Calu3 (cell line): Measurements from ENCODE around the gene CCDC159. TPM values are rescaled to one million over a fixed set of nuclear protein-coding genes. Genes with fewer than 3 reads are reported as not detected.

Experiments
- BruUV-seq: library from RNA; stranded (reverse); fragments of 400-500 nt; replicated peaks from 2 replicates; lab custom pipeline; 2021; lab: Mats Ljungman, UMichigan
- CTCF ChIA-PET: fragments of 300-600 bp; sonication (Branson Sonifier 250); formaldehyde crosslinking; loops from one replicate; lab custom pipeline; 2022; ENCODE audit warnings: antibody characterized with exemption; lab: Charles Lee
- DNase-seq: peaks from one replicate; pipeline ENCODE4 v3.0.0; 2022
- H3K27ac Mint-ChIP-seq: one replicate; pipeline ENCODE4 v1.8.0; 2022; ENCODE audit warnings: mixed read lengths; ENCODE audit not compliant: unreplicated experiment
- H3K27me3 Mint-ChIP-seq: one replicate; pipeline ENCODE4 v1.8.0; 2022; ENCODE audit warnings: mixed read lengths; ENCODE audit not compliant: unreplicated experiment
- H3K36me3 Mint-ChIP-seq: one replicate; pipeline ENCODE4 v1.8.0; 2022; ENCODE audit warnings: mild to moderate bottlenecking, moderate library complexity, mixed read lengths; ENCODE audit not compliant: insufficient read depth, unreplicated experiment
- H3K4me1 Mint-ChIP-seq: one replicate; pipeline ENCODE4 v1.8.0; 2022; ENCODE audit warnings: mild to moderate bottlenecking, low read depth, mixed read lengths; ENCODE audit not compliant: unreplicated experiment
- H3K4me3 Mint-ChIP-seq: one replicate; pipeline ENCODE4 v1.8.0; 2022; ENCODE audit warnings: mild to moderate bottlenecking, low read depth, moderate library complexity, mixed read lengths; ENCODE audit not compliant: unreplicated experiment
- H3K9me3 Mint-ChIP-seq: one replicate; pipeline ENCODE4 v1.8.0; 2022; ENCODE audit warnings: low read depth, mixed read lengths; ENCODE audit not compliant: unreplicated experiment
- intact Hi-C: fragments of 100-400 bp; cut with micrococcal nuclease; formaldehyde crosslinking; loops from one replicate; pipeline ENCODE4 v1.10.0; 2022; ENCODE audit not compliant: unreplicated experiment
- total RNA-seq: library from RNA; stranded (reverse); gene quantifications from 2 replicates; pipeline ENCODE4 v1.2.3, GENCODE V29; 2022
- TF ChIP-seq, protein P1 (sequence below): fragments of 200-600 bp; IDR thresholded peaks from one replicate; pipeline ENCODE4 v1.8.0; 2022; ENCODE audit warnings: antibody characterized with exemption; ENCODE audit not compliant: unreplicated experiment

CCDC159 gene
- total RNA-seq, 1 experiment from 2014 or later = 11.8 TPM

DNA sequence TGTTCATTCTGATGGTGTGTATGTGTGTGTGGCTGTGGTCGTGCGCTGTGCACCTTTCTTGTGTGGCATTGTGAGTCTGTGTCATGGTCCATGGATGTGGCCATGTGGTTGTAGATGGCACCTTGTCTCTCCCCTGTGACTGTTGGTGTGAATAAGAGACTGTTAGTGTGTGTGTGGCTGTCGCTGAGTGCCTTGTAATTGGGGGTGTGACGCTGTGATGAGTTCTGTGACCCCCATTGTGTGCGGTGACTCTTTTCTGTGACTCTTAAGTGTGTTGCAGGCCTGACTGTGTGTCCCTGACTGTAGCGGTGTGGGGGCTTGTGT, 9.7 kb downstream of the CCDC159 start:
- peaks cover 23% of the 10 kb centered on the region for H3K36me3 Mint-ChIP-seq
- peaks cover 37% of the 10 kb centered on the region for H3K27me3 Mint-ChIP-seq
- no peaks in the 10 kb centered on the region for H3K9me3 Mint-ChIP-seq
- CTCF ChIA-PET = interaction anchor here (0.6 kb wide), 1 partner anchor 10 kb away, joined by 3 read pairs; no protein-coding TSS in a partner anchor
- peak overlapping the region; percentile 62 for H3K4me3 Mint-ChIP-seq
- H3K4me1 Mint-ChIP-seq = peaks cover 8% of the 10 kb centered on the region
- BruUV-seq = no TSS peak
- intact Hi-C loops = no loop called here
- TF ChIP-seq, protein P1, sequence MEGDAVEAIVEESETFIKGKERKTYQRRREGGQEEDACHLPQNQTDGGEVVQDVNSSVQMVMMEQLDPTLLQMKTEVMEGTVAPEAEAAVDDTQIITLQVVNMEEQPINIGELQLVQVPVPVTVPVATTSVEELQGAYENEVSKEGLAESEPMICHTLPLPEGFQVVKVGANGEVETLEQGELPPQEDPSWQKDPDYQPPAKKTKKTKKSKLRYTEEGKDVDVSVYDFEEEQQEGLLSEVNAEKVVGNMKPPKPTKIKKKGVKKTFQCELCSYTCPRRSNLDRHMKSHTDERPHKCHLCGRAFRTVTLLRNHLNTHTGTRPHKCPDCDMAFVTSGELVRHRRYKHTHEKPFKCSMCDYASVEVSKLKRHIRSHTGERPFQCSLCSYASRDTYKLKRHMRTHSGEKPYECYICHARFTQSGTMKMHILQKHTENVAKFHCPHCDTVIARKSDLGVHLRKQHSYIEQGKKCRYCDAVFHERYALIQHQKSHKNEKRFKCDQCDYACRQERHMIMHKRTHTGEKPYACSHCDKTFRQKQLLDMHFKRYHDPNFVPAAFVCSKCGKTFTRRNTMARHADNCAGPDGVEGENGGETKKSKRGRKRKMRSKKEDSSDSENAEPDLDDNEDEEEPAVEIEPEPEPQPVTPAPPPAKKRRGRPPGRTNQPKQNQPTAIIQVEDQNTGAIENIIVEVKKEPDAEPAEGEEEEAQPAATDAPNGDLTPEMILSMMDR = no peak
- DNase-seq = no peak
- H3K27ac Mint-ChIP-seq = peak overlapping the region; percentile 54

DNA sequence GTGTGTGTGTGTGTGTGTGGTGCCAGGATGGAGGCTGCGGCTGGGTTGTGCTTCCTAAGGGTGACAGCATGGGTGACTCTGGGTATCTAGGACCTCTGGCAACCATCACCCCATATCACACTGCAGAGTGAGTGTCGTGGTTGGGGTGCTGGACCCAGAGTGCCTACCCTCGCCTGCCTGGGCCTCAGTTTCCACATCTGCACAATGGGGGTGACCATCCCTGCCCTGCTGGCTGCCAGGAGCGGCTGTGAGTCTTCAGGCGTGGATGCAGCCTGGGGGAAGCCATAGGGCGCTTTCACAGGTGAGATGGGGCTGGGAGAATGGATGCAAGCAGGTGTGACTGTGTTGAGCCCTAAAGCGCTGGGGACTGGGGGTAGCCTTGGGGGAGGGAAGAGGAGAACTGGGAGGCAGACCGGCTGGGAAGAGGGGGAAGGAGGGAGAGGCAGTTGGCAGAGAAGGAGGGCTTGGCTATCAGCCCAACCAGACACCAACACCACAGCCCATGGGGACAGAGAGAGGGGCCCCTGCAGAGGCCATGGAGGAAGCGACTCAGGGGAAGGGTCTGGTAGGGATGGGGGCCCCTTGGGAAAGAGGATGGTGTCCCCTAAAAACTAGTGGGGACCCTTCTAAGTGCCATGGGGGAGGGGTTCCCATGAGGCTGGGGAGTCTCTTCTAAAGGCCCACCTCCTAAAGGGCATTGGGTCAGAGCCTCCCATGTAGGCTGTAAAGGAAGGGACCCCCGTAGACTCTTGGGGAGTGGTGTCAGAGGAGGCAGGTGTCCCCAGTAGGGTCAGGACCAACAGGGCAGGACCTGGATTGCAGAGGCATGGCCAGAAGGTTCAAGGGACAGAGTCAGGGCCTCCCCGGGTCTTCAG, 10.6 kb downstream of the CCDC159 start:
- peaks cover 27% of the 10 kb centered on the region for H3K36me3 Mint-ChIP-seq
- DNase-seq = no peak
- CTCF ChIA-PET = no interaction called here
- peak overlapping the region; percentile 62 for H3K4me3 Mint-ChIP-seq
- no peaks in the 10 kb centered on the region for H3K9me3 Mint-ChIP-seq
- intact Hi-C loops = no loop called here
- peaks cover 37% of the 10 kb centered on the region for H3K27me3 Mint-ChIP-seq
- H3K4me1 Mint-ChIP-seq = peaks cover 8% of the 10 kb centered on the region
- H3K27ac Mint-ChIP-seq = no peak overlapping the region
- TF ChIP-seq, protein P1 = no peak
- BruUV-seq = no TSS peak

DNA sequence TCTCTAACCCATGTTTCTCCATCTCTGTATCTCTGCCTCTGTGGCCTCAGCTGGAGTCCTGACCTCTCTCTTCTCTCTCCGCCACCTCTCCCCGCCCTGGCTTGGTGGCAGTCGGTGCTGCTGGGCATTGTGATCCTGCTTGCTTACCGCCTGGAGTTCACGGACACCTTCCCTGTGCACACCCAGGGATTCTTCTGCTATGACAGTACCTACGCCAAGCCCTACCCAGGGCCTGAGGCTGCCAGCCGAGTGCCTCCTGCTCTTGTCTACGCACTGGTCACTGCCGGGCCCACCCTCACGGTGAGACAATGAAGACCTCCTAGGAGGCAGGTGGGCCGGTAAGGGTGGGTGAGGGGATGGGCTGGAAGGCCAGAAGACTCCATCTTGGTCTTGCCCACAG, 13.1 kb downstream of the CCDC159 start:
- Mint-ChIP-seq H3K4me3 (no peak overlapping the region), H3K27me3 (peaks cover 37% of the 10 kb centered on the region), H3K4me1 (peaks cover 8% of the 10 kb centered on the region), H3K36me3 (peaks cover 25% of the 10 kb centered on the region), H3K27ac (no peak overlapping the region), H3K9me3 (no peaks in the 10 kb centered on the region)
- intact Hi-C loops = no loop called here
- BruUV-seq = no TSS peak
- TF ChIP-seq, protein P1 = no peak
- DNase-seq = no peak
- CTCF ChIA-PET = no interaction called here

DNA sequence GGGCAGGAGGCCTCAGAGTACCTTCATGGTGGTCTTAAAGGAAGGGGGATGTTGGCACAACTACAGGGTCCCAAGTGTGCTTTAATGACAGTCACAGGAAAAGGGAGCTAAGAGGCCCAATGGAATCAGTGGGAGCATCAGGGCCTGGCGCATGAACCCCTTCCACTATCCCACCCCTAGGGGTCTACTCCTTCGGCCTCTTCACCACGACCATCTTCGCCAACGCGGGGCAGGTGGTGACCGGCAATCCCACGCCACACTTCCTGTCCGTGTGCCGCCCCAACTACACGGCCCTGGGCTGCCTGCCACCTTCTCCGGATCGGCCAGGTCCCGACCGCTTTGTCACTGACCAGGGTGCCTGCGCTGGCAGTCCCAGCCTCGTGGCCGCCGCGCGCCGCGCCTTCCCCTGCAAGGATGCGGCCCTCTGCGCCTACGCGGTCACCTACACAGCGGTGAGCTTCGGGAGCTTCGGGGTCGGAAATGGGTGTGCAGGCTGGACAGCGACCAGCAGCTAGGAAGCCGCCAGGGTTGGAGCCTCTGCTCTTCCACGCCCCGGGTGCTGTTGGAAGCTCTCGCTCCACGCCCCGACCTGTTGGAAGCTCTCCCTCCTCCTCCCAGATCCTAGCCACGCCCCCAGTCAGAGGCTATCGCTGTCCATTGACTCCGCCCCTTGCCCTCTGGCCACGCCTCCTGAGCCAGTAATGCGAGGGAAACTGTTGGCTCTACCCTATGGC, 14.9 kb downstream of the CCDC159 start:
- Mint-ChIP-seq H3K4me1 (peaks cover 1% of the 10 kb centered on the region), H3K27me3 (peaks cover 27% of the 10 kb centered on the region), H3K27ac (no peak overlapping the region), H3K9me3 (no peaks in the 10 kb centered on the region), H3K4me3 (no peak overlapping the region), H3K36me3 (peaks cover 11% of the 10 kb centered on the region)
- TF ChIP-seq, protein P1 = no peak
- intact Hi-C loops = no loop called here
- no TSS peak for BruUV-seq
- CTCF ChIA-PET = interaction anchor here (0.6 kb wide), 1 partner anchor 20 kb away, joined by 3 read pairs; no protein-coding TSS in a partner anchor
- DNase-seq = no peak
